Measurements from ENCODE around the gene RASAL1. TPM values are rescaled to one million over a fixed set of nuclear protein-coding genes. Genes with fewer than 3 reads are reported as not detected.

Gene RASAL1
- total and polyA plus RNA-seq, 11 donors = not detected

DNA sequence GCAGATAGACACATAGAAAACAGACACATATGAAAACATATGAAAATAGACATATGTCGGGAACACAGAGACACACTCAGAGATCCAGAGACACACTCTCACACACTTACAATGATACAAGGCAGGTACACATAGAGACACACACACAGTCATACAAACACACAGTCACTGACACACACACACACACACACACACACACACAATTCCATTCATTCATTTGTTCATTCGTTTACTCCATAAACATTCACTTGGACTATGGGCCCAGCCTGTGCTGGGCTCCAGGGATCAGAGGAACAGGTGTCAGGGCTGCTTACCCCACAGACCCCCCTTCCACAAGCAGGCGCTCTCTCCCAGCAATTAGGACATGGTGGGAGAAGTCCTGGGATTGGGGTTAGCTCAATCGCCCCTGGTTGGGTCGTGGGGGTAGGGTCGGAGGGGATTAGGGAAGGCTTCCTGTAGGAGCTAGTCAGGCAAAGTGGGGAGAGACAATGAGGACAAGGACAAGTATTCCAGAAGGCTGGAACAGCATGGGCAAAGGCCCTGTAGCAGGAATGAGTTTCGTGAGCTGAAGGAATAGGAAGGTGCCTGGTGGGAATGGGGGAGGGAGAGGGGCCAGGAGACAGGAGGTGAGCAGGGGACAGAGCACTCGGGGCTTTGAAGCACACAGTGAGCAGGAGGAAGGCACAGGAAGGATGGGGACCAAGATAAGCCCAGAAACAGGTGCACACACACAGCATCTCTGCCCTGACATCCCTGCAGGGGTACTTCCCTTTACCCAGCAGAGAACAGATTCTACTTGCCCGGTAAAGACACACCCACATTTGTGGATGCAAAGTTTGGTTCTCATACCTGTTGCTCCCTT lies 6.5 kb downstream of the RASAL1 start:
- TF ChIP-seq, protein P1, sequence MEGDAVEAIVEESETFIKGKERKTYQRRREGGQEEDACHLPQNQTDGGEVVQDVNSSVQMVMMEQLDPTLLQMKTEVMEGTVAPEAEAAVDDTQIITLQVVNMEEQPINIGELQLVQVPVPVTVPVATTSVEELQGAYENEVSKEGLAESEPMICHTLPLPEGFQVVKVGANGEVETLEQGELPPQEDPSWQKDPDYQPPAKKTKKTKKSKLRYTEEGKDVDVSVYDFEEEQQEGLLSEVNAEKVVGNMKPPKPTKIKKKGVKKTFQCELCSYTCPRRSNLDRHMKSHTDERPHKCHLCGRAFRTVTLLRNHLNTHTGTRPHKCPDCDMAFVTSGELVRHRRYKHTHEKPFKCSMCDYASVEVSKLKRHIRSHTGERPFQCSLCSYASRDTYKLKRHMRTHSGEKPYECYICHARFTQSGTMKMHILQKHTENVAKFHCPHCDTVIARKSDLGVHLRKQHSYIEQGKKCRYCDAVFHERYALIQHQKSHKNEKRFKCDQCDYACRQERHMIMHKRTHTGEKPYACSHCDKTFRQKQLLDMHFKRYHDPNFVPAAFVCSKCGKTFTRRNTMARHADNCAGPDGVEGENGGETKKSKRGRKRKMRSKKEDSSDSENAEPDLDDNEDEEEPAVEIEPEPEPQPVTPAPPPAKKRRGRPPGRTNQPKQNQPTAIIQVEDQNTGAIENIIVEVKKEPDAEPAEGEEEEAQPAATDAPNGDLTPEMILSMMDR (IDR thresholded peaks at IDR 0.05) = no peak
- TF ChIP-seq POLR2A (IDR thresholded peaks at IDR 0.05) = no peak
- Histone ChIP-seq H3K4me1 (no peaks in the 10 kb centered on the region), H3K27ac (no peak overlapping the region), H3K27me3 (peaks cover 0 to 33% (median 7%) of the 10 kb centered on the region in 9 donors), H3K4me3 (no peak overlapping the region), H3K9me3 (peaks cover 0 to 2% (median 0%) of the 10 kb centered on the region in 12 donors), H3K36me3 (no peaks in the 10 kb centered on the region)
- no peak for ATAC-seq
- 48 to 56% (median 52%) methylated on average over 9 of the region's 9 CpGs for WGBS, 4 donors
- DNase-seq = no peak
- intact Hi-C loops (cut with DNase I) = no loop called here

DNA sequence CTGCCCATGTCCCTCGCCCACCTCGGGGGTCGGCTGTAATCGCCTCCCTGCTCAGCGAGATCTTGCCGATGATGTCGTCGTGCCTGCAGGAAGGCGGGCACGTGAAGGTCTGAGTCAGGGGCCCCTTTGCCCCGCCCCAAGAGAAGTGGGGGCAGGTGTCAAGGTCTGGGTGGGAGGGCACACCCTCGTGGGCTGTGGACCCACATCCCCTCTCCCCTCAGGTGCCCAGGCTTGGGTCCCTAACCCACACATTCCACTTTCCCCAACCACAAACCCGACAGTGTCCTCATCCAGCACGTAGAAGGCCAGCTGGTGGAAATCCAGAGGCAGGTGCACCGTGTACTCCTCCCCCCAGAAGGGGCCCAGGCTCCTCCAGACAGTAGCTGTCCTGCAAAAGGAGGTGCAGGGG lies 7.8 kb downstream of the RASAL1 start:
- H3K27me3 ChIP-seq = peaks cover 0 to 22% (median 5%) of the 10 kb centered on the region in 9 donors

DNA sequence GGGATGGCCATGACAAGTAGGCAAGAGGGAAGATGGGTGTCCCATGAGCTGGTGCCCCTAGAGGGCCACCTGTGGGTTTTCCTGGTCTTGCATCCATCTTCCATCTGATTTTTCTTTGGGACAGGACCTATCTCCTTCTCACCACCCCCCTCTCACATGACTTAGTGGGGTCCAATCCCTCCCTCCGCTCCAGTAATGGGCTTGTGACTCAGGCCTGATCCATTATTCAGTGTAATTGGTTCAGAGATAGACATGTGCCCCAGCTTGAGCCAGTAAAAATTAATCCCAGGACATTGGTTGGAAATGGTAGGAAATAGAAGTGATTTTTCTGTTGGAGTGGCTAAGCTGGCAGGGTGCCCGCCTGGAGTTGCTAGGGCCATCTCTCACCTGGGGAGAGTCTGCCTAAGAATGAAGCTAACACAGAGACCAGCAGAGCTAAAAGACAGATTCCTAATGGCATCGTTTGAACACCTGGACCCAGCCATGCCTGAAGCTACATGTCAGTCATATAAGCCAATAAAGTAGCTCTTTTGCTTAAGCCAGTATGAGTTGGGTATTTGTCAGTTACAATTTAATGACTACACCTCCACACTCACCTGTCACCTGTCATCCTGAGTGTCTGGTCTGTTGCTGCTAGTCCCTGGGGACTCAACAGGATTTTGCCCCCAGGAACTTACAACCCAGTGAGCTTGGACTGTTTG lies 14.7 kb downstream of the RASAL1 start:
- DNase-seq = no peak
- no peak for ATAC-seq
- TF ChIP-seq POLR2A (IDR thresholded peaks at IDR 0.05) = no peak
- Histone ChIP-seq H3K9me3 (peaks cover 0 to 18% (median 0%) of the 10 kb centered on the region in 12 donors), H3K36me3 (no peaks in the 10 kb centered on the region), H3K27me3 (peaks cover 0 to 16% (median 0%) of the 10 kb centered on the region in 9 donors), H3K4me1 (no peaks in the 10 kb centered on the region), H3K27ac (no peak overlapping the region), H3K4me3 (no peak overlapping the region)
- WGBS, 4 donors = 70 to 82% (median 75%) methylated on average over 3 of the region's 3 CpGs
- intact Hi-C loops (cut with DNase I) = no loop called here

More for the DNA sequence above, 7.8 kb downstream of the RASAL1 start:
- TF ChIP-seq POLR2A (IDR thresholded peaks at IDR 0.05) = no peak
- TF ChIP-seq, protein P1 (IDR thresholded peaks at IDR 0.05) = no peak
- ATAC-seq (no peak), DNase-seq (no peak)
- no peak overlapping the region for H3K4me3 ChIP-seq
- no peaks in the 10 kb centered on the region for H3K36me3 ChIP-seq
- H3K27ac ChIP-seq = no peak overlapping the region
- H3K4me1 ChIP-seq = no peaks in the 10 kb centered on the region
- intact Hi-C loops (cut with DNase I) = no loop called here
- H3K9me3 ChIP-seq = peaks cover 0 to 10% (median 0%) of the 10 kb centered on the region in 12 donors
- 25 to 43% (median 37%) methylated on average over 15 of the region's 15 CpGs for WGBS, 4 donors

DNA sequence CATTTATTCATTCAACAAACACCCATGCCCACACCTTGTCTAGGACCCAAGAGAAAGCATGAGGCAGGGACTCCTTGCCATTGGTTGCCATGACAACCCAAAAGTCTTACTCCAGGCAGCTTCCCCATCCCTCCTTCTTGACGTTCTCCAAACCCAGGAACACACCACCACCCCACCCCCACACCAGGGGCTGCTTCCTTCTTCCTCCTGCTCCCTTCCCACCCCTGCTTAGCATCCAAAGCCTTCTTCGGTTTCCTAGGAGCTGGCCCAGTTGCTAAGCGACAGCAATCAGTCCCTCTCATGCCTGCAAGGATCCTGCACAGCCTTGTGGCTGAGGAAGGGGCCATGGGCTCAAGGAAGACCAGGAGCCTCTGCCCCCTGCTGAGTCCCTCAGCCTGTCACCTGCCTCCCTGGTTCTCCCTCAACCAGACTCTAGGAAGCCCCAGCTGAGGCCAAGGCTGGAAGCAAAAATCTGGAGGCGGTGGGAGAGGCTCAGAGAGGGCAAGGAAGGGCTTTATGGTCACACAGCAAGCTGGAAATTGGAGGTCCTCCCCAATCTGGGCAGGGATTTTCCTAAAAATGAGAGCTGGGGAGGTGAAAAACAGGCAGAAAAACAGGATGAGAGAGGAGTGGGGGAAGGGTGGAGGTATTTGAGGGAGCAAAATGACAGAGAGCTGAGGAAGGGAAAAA lies 15.4 kb downstream of the RASAL1 start:
- DNase-seq (no peak), ATAC-seq (no peak)
- TF ChIP-seq, protein P1 (IDR thresholded peaks at IDR 0.05) = no peak
- TF ChIP-seq POLR2A (IDR thresholded peaks at IDR 0.05) = no peak
- intact Hi-C loops (cut with DNase I) = no loop called here
- Histone ChIP-seq H3K27ac (no peak overlapping the region), H3K4me1 (no peaks in the 10 kb centered on the region), H3K27me3 (peaks cover 0 to 16% (median 0%) of the 10 kb centered on the region in 9 donors), H3K4me3 (no peak overlapping the region), H3K9me3 (peaks cover 0 to 18% (median 0%) of the 10 kb centered on the region in 12 donors), H3K36me3 (no peaks in the 10 kb centered on the region)
- 29 to 37% (median 33%) methylated on average over 4 of the region's 4 CpGs for WGBS, 4 donors

Data from heart left ventricle (tissue), 16 donors.